ENCODE measurements around the gene C3orf52. TPM values are rescaled to one million over a fixed set of nuclear protein-coding genes. Genes with fewer than 3 reads are reported as not detected.

The C3orf52 gene
- total and polyA plus RNA-seq, 2 experiments from 2014 or later = 8.1 to 16.6 TPM

DNA sequence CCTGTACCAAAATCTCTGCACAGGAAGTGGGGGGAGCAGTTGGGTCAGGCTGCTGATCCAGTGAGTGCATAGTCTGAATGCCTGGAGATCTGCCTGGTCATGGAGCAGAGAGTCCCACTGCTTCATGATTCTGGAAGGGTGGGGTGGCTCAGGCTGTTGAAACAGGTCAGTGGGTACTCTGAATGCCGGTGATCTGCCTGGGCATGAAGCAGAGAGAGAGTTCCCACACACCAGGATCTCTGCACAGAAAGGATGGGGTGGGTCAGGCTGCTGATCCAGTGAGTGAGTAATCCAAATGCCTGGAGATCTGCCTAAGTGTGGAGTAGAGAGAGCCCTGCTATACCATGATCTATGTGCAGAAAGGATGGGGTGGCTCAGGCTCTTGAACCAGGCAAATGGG lies 62.9 kb downstream of the C3orf52 start (continued):
- no peak for TF ChIP-seq POLR2AphosphoS5 (IDR thresholded peaks at IDR 0.05; ENCODE audit: low read depth)
- no peak for TF ChIP-seq NANOG (IDR thresholded peaks at IDR 0.05; ENCODE audit: borderline replicate concordance)
- no peak for TF ChIP-seq ZNF331 (CRISPR knock-in tag; IDR thresholded peaks at IDR 0.05; ENCODE audit: low read depth)
- TF ChIP-seq EZH2 (IDR thresholded peaks at IDR 0.05; ENCODE audit: low read depth, unreplicated experiment) = no peak
- TF ChIP-seq CREB1 (CRISPR knock-in tag; IDR thresholded peaks at IDR 0.05; ENCODE audit: low read depth) = no peak

DNA sequence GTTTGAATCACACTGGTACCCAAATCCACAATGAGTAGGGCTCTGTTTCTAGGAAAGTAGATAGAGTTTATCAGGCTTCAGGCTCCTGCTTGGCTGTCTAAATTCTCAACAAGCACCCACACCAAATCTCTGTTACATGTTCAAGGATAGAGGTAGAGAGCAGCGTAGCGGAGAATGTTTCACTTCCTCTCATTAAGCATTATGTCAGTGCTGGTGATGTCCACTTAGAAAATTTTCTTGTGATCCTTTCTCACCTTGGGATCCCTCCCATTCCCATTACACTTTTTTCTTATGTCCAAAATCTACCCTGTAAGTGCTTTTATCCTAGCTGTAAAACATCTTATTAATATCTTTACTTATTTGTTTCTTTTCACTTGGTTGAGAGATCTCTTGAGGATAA lies 81.6 kb downstream of the C3orf52 start:
- H3K79me2 ChIP-seq (replicated peaks; ENCODE audit: insufficient read depth) = no peaks in the 10 kb centered on the region
- Mint-ChIP-seq H3K36me3 (ENCODE audit: low read depth) (peaks cover 18% of the 10 kb centered on the region), H3K4me3 (no peak overlapping the region), H3K27ac (no peak overlapping the region), H3K4me1 (peaks cover 4% of the 10 kb centered on the region; the same call in 2 of the 3 replicates), H3K9me3 (peaks cover 23% of the 10 kb centered on the region), H3K27me3 (ENCODE audit: insufficient read depth, low read depth, poor library complexity) (peaks cover 5% of the 10 kb centered on the region)
- H3K4me3 ChIP-seq = no peak overlapping the region
- no peaks in the 10 kb centered on the region for H4K20me1 ChIP-seq (replicated peaks; ENCODE audit: insufficient read depth)
- 0 out of 2 replicates have a peak, but pooled peaks cover 4% of the 10 kb centered on the region for H3K36me3 ChIP-seq (ENCODE audit: insufficient read depth)
- no peak for ATAC-seq
- TF ChIP-seq ZNF331 (CRISPR knock-in tag; IDR thresholded peaks at IDR 0.05; ENCODE audit: low read depth) = no peak
- no peak for TF ChIP-seq POLR2AphosphoS5 (IDR thresholded peaks at IDR 0.05; ENCODE audit: low read depth)
- no peak overlapping the region for H3K27ac ChIP-seq (ENCODE audit: low read depth)
- no peak overlapping the region for H2AFZ ChIP-seq
- H3F3A ChIP-seq (replicated peaks; ENCODE audit: low read depth) = no peaks in the 10 kb centered on the region
- no peaks in the 10 kb centered on the region for H3K9me2 ChIP-seq (ENCODE audit: insufficient read depth)
- DNase-seq (ENCODE audit: low spot score) = no peak
- no peak overlapping the region for H3K4me2 ChIP-seq
- no peaks in the 10 kb centered on the region for H3K27me3 ChIP-seq (ENCODE audit: insufficient read depth)
- H3K4me1 ChIP-seq (ENCODE audit: insufficient read depth) = no peaks in the 10 kb centered on the region

MicroRNA genes within 50 kb of the gene (microRNA counts, 767-probe panel; counts per million panel counts)
- not detected for microRNA hsa-miR-567

Small RNAs within 50 kb of the gene (microRNA-seq; reads per million reads assigned to microRNA genes)
- not detected for gene MIR567

Small RNAs within 50 kb of the gene (small RNA-seq; reads per million reads assigned to genes)
- gene MIR567 (ENCODE audit: low replicate concordance) = not detected

Other genes with a start within 250 kb of the C3orf52 start
- 33.7 and 35.3 TPM in 2 replicates for gene PHLDB2, start 227.1 kb upstream of the C3orf52 start, total RNA-seq (2014; rRNA removed; shearing (Covaris generic))
- 17.5 and 19.5 TPM in 2 replicates for gene PHLDB2, start 227.1 kb upstream of the C3orf52 start, polyA plus RNA-seq (2016; fragmentation: Nextera tagmentation; extraction: Ambion mirVana)
- 28.0 and 29.2 TPM in 2 replicates for gene ABHD10, start 107.4 kb upstream of the C3orf52 start, total RNA-seq (2014; rRNA removed; shearing (Covaris generic))
- 16.9 and 18.4 TPM in 2 replicates for gene ABHD10, start 107.4 kb upstream of the C3orf52 start, polyA plus RNA-seq (2016; fragmentation: Nextera tagmentation; extraction: Ambion mirVana)
- 6.8 and 8.2 TPM in 2 replicates for gene TAGLN3, start 87.5 kb upstream of the C3orf52 start, total RNA-seq (2014; rRNA removed; shearing (Covaris generic))
- gene TAGLN3, start 87.5 kb upstream of the C3orf52 start, polyA plus RNA-seq (2016; fragmentation: Nextera tagmentation; extraction: Ambion mirVana) = 12.6 and 13.0 TPM in 2 replicates
- not detected in 2 replicates for gene TMPRSS7, start 51.7 kb upstream of the C3orf52 start, total RNA-seq (2014; rRNA removed; shearing (Covaris generic))
- gene TMPRSS7, start 51.7 kb upstream of the C3orf52 start, polyA plus RNA-seq (2016; fragmentation: Nextera tagmentation; extraction: Ambion mirVana) = not detected in 2 replicates
- gene GCSAM, start 46.9 kb downstream of the C3orf52 start, total RNA-seq (2014; rRNA removed; shearing (Covaris generic)) = not detected in 2 replicates
- gene GCSAM, start 46.9 kb downstream of the C3orf52 start, polyA plus RNA-seq (2016; fragmentation: Nextera tagmentation; extraction: Ambion mirVana) = 0.73 and 0.86 TPM in 2 replicates
- gene SLC9C1, start 207.8 kb downstream of the C3orf52 start, total RNA-seq (2014; rRNA removed; shearing (Covaris generic)) = 0.97 and 1.7 TPM in 2 replicates
- gene SLC9C1, start 207.8 kb downstream of the C3orf52 start, polyA plus RNA-seq (2016; fragmentation: Nextera tagmentation; extraction: Ambion mirVana) = 0.66 and 1.8 TPM in 2 replicates
- gene CD200, start 246.8 kb downstream of the C3orf52 start, total RNA-seq (2014; rRNA removed; shearing (Covaris generic)) = 49.3 and 51.9 TPM in 2 replicates
- 56.5 and 65.0 TPM in 2 replicates for gene CD200, start 246.8 kb downstream of the C3orf52 start, polyA plus RNA-seq (2016; fragmentation: Nextera tagmentation; extraction: Ambion mirVana)

Measured in GM23338 (cell line).